NCI-H1105 (cell line): ENCODE results near the gene CILP2.

Experiments
- DNase-seq: peaks from one replicate; lab custom pipeline; 2025; lab: John Stamatoyannopoulos, UW

The CILP2 gene

GRCh38 chr19:19505669-19506326 lies 32.3 kb upstream of the CILP2 start:
- DNase-seq, result no peak

GRCh38 chr19:19506592-19506991 lies 31.5 kb upstream of the CILP2 start:
- no peak for DNase-seq

- no peak for DNase-seq
Observed at GRCh38 chr19:19507354-19507753, 30.7 kb upstream of the CILP2 start.

GRCh38 chr19:19508217-19508616 lies 29.8 kb upstream of the CILP2 start:
- DNase-seq, result no peak

- no peak for DNase-seq
Observed at GRCh38 chr19:19510432-19510831, 27.6 kb upstream of the CILP2 start.

- no peak for DNase-seq
Observed at GRCh38 chr19:19513682-19514081, 24.4 kb upstream of the CILP2 start.

- DNase-seq, result no peak
Observed at GRCh38 chr19:19514215-19514657, 23.8 kb upstream of the CILP2 start.

GRCh38 chr19:19514881-19515641 lies 23.0 kb upstream of the CILP2 start, which contains the start of gene TSSK6:
TSSK6 (minus strand) TSS chr19:19515548; CDS start chr19:19515427, 121 bp downstream.
- DNase-seq, result no peak

- DNase-seq, result peak; percentile 78
Observed at GRCh38 chr19:19515642-19516519, 22.2 kb upstream of the CILP2 start, which contains the start of gene NDUFA13. NDUFA13 (plus strand) TSS chr19:19516225; CDS start chr19:19516239, 14 bp downstream.

GRCh38 chr19:19517235-19517619 lies 20.8 kb upstream of the CILP2 start:
- no peak for DNase-seq

- no peak for DNase-seq
Observed at GRCh38 chr19:19520989-19521388, 17.1 kb upstream of the CILP2 start.

GRCh38 chr19:19523177-19523576 lies 14.9 kb upstream of the CILP2 start:
- no peak for DNase-seq

GRCh38 chr19:19524053-19524452 lies 14.0 kb upstream of the CILP2 start:
- DNase-seq, result no peak

GRCh38 chr19:19525611-19526380 lies 12.3 kb upstream of the CILP2 start:
- DNase-seq, result no peak

GRCh38 chr19:19526581-19527370 lies 11.3 kb upstream of the CILP2 start:
- DNase-seq, result no peak

GRCh38 chr19:19527371-19527656 lies 10.8 kb upstream of the CILP2 start:
- DNase-seq, result no peak

GRCh38 chr19:19527674-19528625 lies 10.1 kb upstream of the CILP2 start:
- DNase-seq, result no peak

- peak; percentile 86 for DNase-seq
Observed at GRCh38 chr19:19528721-19529490, 9.2 kb upstream of the CILP2 start, which contains the start of gene YJEFN3. YJEFN3 (plus strand) TSS chr19:19528911; CDS start chr19:19528933, 22 bp downstream.
